Measurements from ENCODE around the gene BMP6.

BMP6 gene

GRCh38 chr6:7725849-7726415, at the start of gene BMP6:
Gene BMP6, plus strand, starts transcription at chr6:7726099. Its CDS starts 857 bp downstream, at chr6:7726956.
- no peaks in the 10 kb centered on the region for H3K79me2 ChIP-seq (ENCODE audit: insufficient read depth, low read length)
- H3K27me3 ChIP-seq (ENCODE audit: insufficient read depth, low read length, poor library complexity) = peaks cover 2% of the 10 kb centered on the region
- no peak within 1 kb of the TSS for H3K27ac ChIP-seq (ENCODE audit: low read length)
- TF ChIP-seq EZH2 (IDR thresholded peaks at IDR 0.05; ENCODE audit: borderline replicate concordance, low read depth, low read length, severe bottlenecking) = no peak
- TF ChIP-seq CTCF (IDR thresholded peaks at IDR 0.05; ENCODE audit: borderline replicate concordance, extremely low read depth, low read length, poor library complexity, severe bottlenecking) = no peak
- no peaks in the 10 kb centered on the region for H3K36me3 ChIP-seq (ENCODE audit: insufficient read depth, low read length)
- no peaks in the 10 kb centered on the region for H3K4me1 ChIP-seq (ENCODE audit: insufficient read depth, low read length)
- H3K9me3 ChIP-seq (ENCODE audit: insufficient read depth, low read length, severe bottlenecking) = no peaks in the 10 kb centered on the region
- no peaks in the 10 kb centered on the region for H4K20me1 ChIP-seq (ENCODE audit: insufficient read depth, low read length)
- no peak for ATAC-seq (ENCODE audit: insufficient read depth, low read depth)
- no peak within 1 kb of the TSS for H3K4me2 ChIP-seq (ENCODE audit: insufficient read depth, low read length)
- no peak for DNase-seq
- no peak within 1 kb of the TSS for H3K4me3 ChIP-seq (ENCODE audit: low read depth in 1 of 2, low read length in 2 of 2)
- H3K9ac ChIP-seq (ENCODE audit: low read depth, low read length) = no peak within 1 kb of the TSS
- no peak within 1 kb of the TSS for H2AFZ ChIP-seq (ENCODE audit: low read depth, low read length)

- Histone ChIP-seq H3K27me3 (ENCODE audit: insufficient read depth, low read length, poor library complexity) (peaks cover 7% of the 10 kb centered on the region), H4K20me1 (ENCODE audit: insufficient read depth, low read length) (no peaks in the 10 kb centered on the region), H3K4me3 (ENCODE audit: low read depth in 1 of 2, low read length in 2 of 2) (no peak overlapping the region), H2AFZ (ENCODE audit: low read depth, low read length) (no peak overlapping the region), H3K79me2 (ENCODE audit: insufficient read depth, low read length) (no peaks in the 10 kb centered on the region), H3K36me3 (ENCODE audit: insufficient read depth, low read length) (no peaks in the 10 kb centered on the region), H3K27ac (ENCODE audit: low read length) (no peak overlapping the region), H3K4me1 (ENCODE audit: insufficient read depth, low read length) (no peaks in the 10 kb centered on the region), H3K9ac (ENCODE audit: low read depth, low read length) (no peak overlapping the region), H3K4me2 (ENCODE audit: insufficient read depth, low read length) (no peak overlapping the region), H3K9me3 (ENCODE audit: insufficient read depth, low read length, severe bottlenecking) (no peaks in the 10 kb centered on the region)
- no peak for ATAC-seq (ENCODE audit: insufficient read depth, low read depth)
- TF ChIP-seq EZH2 (IDR thresholded peaks at IDR 0.05; ENCODE audit: borderline replicate concordance, low read depth, low read length, severe bottlenecking) (no peak), CTCF (IDR thresholded peaks at IDR 0.05; ENCODE audit: borderline replicate concordance, extremely low read depth, low read length, poor library complexity, severe bottlenecking) (no peak)
- no peak for DNase-seq
These were observed 48.7 kb upstream of the BMP6 start for GRCh38 chr6:7677229-7677628.

GRCh38 chr6:7680393-7681075, 45.4 kb upstream of the BMP6 start:
- Histone ChIP-seq H3K9me3 (ENCODE audit: insufficient read depth, low read length, severe bottlenecking) (no peaks in the 10 kb centered on the region), H3K4me2 (ENCODE audit: insufficient read depth, low read length) (no peak overlapping the region), H3K4me1 (ENCODE audit: insufficient read depth, low read length) (no peaks in the 10 kb centered on the region), H3K36me3 (ENCODE audit: insufficient read depth, low read length) (no peaks in the 10 kb centered on the region), H3K27me3 (ENCODE audit: insufficient read depth, low read length, poor library complexity) (peaks cover 14% of the 10 kb centered on the region), H3K4me3 (ENCODE audit: low read depth in 1 of 2, low read length in 2 of 2) (no peak overlapping the region), H3K79me2 (ENCODE audit: insufficient read depth, low read length) (no peaks in the 10 kb centered on the region), H4K20me1 (ENCODE audit: insufficient read depth, low read length) (no peaks in the 10 kb centered on the region), H2AFZ (ENCODE audit: low read depth, low read length) (no peak overlapping the region), H3K27ac (ENCODE audit: low read length) (no peak overlapping the region), H3K9ac (ENCODE audit: low read depth, low read length) (no peak overlapping the region)
- TF ChIP-seq EZH2 (IDR thresholded peaks at IDR 0.05; ENCODE audit: borderline replicate concordance, low read depth, low read length, severe bottlenecking) (no peak), CTCF (IDR thresholded peaks at IDR 0.05; ENCODE audit: borderline replicate concordance, extremely low read depth, low read length, poor library complexity, severe bottlenecking) (no peak)
- no peak for ATAC-seq (ENCODE audit: insufficient read depth, low read depth)
- no peak for DNase-seq
